Liver (tissue), 9 donors: ENCODE results near the gene DAPP1. TPM values are rescaled to one million over a fixed set of nuclear protein-coding genes. Genes with fewer than 3 reads are reported as not detected.

Experiments used
- DNase-seq: peaks from one replicate; pipeline ENCODE4 v3.0.0-alpha.2; 2017; ENCODE audit warnings: low spot score
- H3K27ac ChIP-seq, 2 donors: one replicate each; pipeline ENCODE4 v1.7.0; 2013; ENCODE audit warnings: inconsistent platforms in 2 of 2, low read length in 2 of 2, control low read depth in 1 of 2, low read depth in 1 of 2, mild to moderate bottlenecking in 1 of 2
- H3K27me3 ChIP-seq, 4 donors: one replicate each; pipeline versions ENCODE4 v1.6.1 to v1.7.0; 2013; ENCODE audit warnings: low read length in 3 of 4, inconsistent platforms in 1 of 4, mild to moderate bottlenecking in 1 of 4, moderate library complexity in 1 of 4; ENCODE audit not compliant: control insufficient read depth in 4 of 4, insufficient read depth in 4 of 4
- H3K36me3 ChIP-seq, 4 donors: one replicate each; pipeline versions ENCODE4 v1.6.1 to v1.7.0; 2013; ENCODE audit warnings: low read length in 3 of 4, mild to moderate bottlenecking in 3 of 4, low read depth in 1 of 4, moderate library complexity in 1 of 4; ENCODE audit not compliant: control insufficient read depth in 4 of 4, insufficient read depth in 3 of 4
- H3K4me1 ChIP-seq, 4 donors: one replicate each; pipeline versions ENCODE4 v1.6.1 to v1.7.0; 2013; ENCODE audit warnings: low read length in 3 of 4, mild to moderate bottlenecking in 3 of 4, moderate library complexity in 1 of 4; ENCODE audit not compliant: control insufficient read depth in 4 of 4, insufficient read depth in 4 of 4
- H3K4me3 ChIP-seq, 3 donors: one replicate each; pipeline versions ENCODE4 v1.6.1 to v1.7.0; 2013; ENCODE audit warnings: low read length in 3 of 3, control low read depth in 1 of 3, low read depth in 1 of 3, mild to moderate bottlenecking in 1 of 3
- H3K9ac ChIP-seq, 2 donors: one replicate each; pipeline ENCODE4 v1.7.0; 2013; ENCODE audit warnings: low read length in 2 of 2, mild to moderate bottlenecking in 2 of 2, moderate library complexity in 2 of 2, control low read depth in 1 of 2, low read depth in 1 of 2
- H3K9me3 ChIP-seq, 4 donors: one replicate each; pipeline versions ENCODE4 v1.6.1 to v1.7.0; 2013; ENCODE audit warnings: low read length in 3 of 4; ENCODE audit not compliant: control insufficient read depth in 4 of 4
- CTCF ChIP-seq: fragments of 150-350 bp; IDR thresholded peaks from 2 replicates; pipeline ENCODE4 v1.5.1; 2017; ENCODE audit warnings: improper control_type of control experiment, low read depth, low read length; ENCODE audit not compliant: missing input control
- EGR1 ChIP-seq, 2 donors: IDR thresholded peaks; 2 replicates each; pipeline ENCODE4 v1.6.1; 2016 to 2018; ENCODE audit warnings: antibody characterized with exemption in 2 of 2, low read depth in 2 of 2
- FOXA1 ChIP-seq: IDR thresholded peaks from 2 replicates; pipeline ENCODE4 v1.6.1; 2016; ENCODE audit warnings: antibody characterized with exemption
- FOXA2 ChIP-seq: IDR thresholded peaks from 2 replicates; pipeline ENCODE4 v1.6.1; 2016; ENCODE audit warnings: antibody characterized with exemption
- GABPA ChIP-seq, 2 donors: IDR thresholded peaks in 1 of 2; conservative IDR thresholded peaks in 1 of 2; 2 replicates each; pipeline ENCODE4 v1.6.1; 2016; ENCODE audit warnings: antibody characterized with exemption in 2 of 2, mild to moderate bottlenecking in 1 of 2, moderate library complexity in 1 of 2
- HNF4A ChIP-seq, 2 donors: conservative IDR thresholded peaks; 2 replicates each; pipeline ENCODE4 v1.6.1; 2016; ENCODE audit warnings: antibody characterized with exemption in 2 of 2, mild to moderate bottlenecking in 2 of 2
- HNF4G ChIP-seq: IDR thresholded peaks from 2 replicates; pipeline ENCODE4 v1.6.1; 2016; ENCODE audit warnings: antibody characterized with exemption
- JUND ChIP-seq, 2 donors: IDR thresholded peaks; 2 replicates each; pipeline ENCODE4 v1.6.1; 2016; ENCODE audit warnings: antibody characterized with exemption in 2 of 2
- NR2F2 ChIP-seq: IDR thresholded peaks from 2 replicates; pipeline ENCODE4 v1.6.1; 2016; ENCODE audit warnings: antibody characterized with exemption
- RAD21 ChIP-seq, 2 donors: IDR thresholded peaks; 2 replicates each; pipeline ENCODE4 v1.6.1; 2016; ENCODE audit warnings: antibody characterized with exemption in 2 of 2, mild to moderate bottlenecking in 2 of 2
- RXRA ChIP-seq, 2 donors: IDR thresholded peaks; 2 replicates each; pipeline ENCODE4 v1.6.1; 2017 to 2018; ENCODE audit warnings: antibody characterized with exemption in 2 of 2, mild to moderate bottlenecking in 1 of 2
- SP1 ChIP-seq: IDR thresholded peaks from 2 replicates; pipeline ENCODE4 v1.6.1; 2018; ENCODE audit warnings: antibody characterized with exemption, mild to moderate bottlenecking
- TAF1 ChIP-seq: conservative IDR thresholded peaks from 2 replicates; pipeline ENCODE4 v1.6.1; 2016; ENCODE audit warnings: antibody characterized with exemption, mild to moderate bottlenecking
- YY1 ChIP-seq: IDR thresholded peaks from 2 replicates; pipeline ENCODE4 v1.6.1; 2016; ENCODE audit warnings: antibody characterized with exemption, mild to moderate bottlenecking
- ZBTB33 ChIP-seq: IDR thresholded peaks from 2 replicates; pipeline ENCODE4 v1.6.1; 2016; ENCODE audit warnings: antibody characterized with exemption
- WGBS: extraction: QIAGEN DNeasy Blood & Tissue Kit; methylation state at CpG from one replicate; pipeline ENCODE4 v1.1.7; 2013; 5-methylcytosine and 5-hydroxymethylcytosine counted together
- polyA plus RNA-seq, 2 donors: library from polyadenylated mRNA; stranded (reverse) in 1 of 2; unstranded in 1 of 2; fragments of 200-250 nt in 1 of 2; fragments of >200 nt in 1 of 2; fragmentation: Nextera tagmentation in 1 of 2; extraction: Ambion mirVana in 1 of 2; gene quantifications; one replicate each; pipeline versions ENCODE4 v1.2.1 to v1.2.3, GENCODE V29; 2013 to 2015
- total RNA-seq, 2 donors: library from RNA; depleted of rRNA; stranded (reverse); fragments of >200 nt; gene quantifications; one replicate each; pipeline ENCODE4 v1.2.3, GENCODE V29; 2014
- TF ChIP-seq, protein P1 (sequence below): IDR thresholded peaks from 2 replicates; pipeline ENCODE4 v1.6.1; 2016; ENCODE audit warnings: antibody characterized with exemption
- TF ChIP-seq, protein P2 (sequence below): IDR thresholded peaks from 2 replicates; pipeline ENCODE4 v1.6.1; 2016; ENCODE audit warnings: antibody characterized with exemption, mild to moderate bottlenecking
- TF ChIP-seq, protein P3 (sequence below): IDR thresholded peaks from 2 replicates; pipeline ENCODE4 v1.6.1; 2016; ENCODE audit warnings: antibody characterized with exemption
- donor health status: healthy.
- donor health status: healthy.
- donor health status: healthy.
- donor health status: healthy.
- donor health status: healthy.

Gene DAPP1
- total and polyA plus RNA-seq, 4 donors, result 0.53 to 4.8 (median 0.91) TPM

DNA sequence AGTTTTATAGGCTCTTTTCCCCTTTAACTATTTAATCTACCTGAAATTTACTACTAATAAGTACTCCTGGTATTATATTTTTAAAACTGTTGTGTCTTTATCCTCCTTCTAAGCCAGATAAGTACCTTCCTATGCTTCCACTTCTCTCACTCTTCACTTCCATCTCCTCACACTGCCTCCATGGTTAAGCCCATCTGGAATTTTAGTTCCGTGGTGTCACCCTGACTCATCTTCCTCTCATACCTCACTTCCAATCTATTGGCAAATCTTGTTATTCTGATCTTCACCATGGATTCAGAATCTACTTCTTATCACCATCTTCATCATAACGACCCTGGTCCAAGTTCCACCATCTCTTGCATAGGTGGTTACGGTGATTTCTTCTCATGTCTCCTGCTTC lies 32.7 kb upstream of the DAPP1 start (continued):
- no peak for TF ChIP-seq ZBTB33
- no peak for TF ChIP-seq JUND (IDR thresholded peaks at IDR 0.05)
- TF ChIP-seq EGR1 (IDR thresholded peaks at IDR 0.05; ENCODE audit: low read depth in 2 of 2), result no peak

DNA sequence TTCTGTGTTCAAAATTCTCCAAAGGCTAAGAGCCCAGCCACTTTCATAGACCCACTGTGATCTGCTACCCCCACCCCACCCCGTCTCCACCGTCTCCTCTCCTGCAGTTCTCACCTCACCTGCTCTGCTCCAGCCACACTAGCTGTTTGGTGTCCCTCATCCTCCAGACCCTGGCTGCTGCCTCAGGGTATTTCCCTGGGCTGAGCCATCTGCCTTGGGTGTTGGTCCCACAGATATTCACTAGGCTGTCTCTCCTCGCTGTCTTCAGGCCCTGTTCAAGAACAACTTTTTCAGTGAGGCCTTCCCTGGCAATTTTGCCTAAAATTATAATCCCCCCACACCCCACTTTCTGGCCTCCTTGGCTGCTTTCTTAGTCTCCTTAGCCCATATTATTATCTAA lies 31.8 kb upstream of the DAPP1 start:
- H3K4me1 ChIP-seq, result no peaks in the 10 kb centered on the region
- no peaks in the 10 kb centered on the region for H3K27me3 ChIP-seq
- no peaks in the 10 kb centered on the region for H3K9me3 ChIP-seq
- no peak overlapping the region for H3K27ac ChIP-seq
- H3K4me3 ChIP-seq, result no peak overlapping the region
- H3K9ac ChIP-seq, result no peak overlapping the region
- TF ChIP-seq TAF1 (no peak), FOXA2 (no peak), ZBTB33 (no peak), JUND (IDR thresholded peaks at IDR 0.05) (no peak), RAD21 (IDR thresholded peaks at IDR 0.05) (no peak), FOXA1 (no peak), HNF4G (no peak), YY1 (no peak), GABPA (IDR thresholded peaks at IDR 0.05 in 1 of 2, conservative IDR thresholded peaks at IDR 0.05 in 1 of 2) (no peak), NR2F2 (no peak), SP1 (no peak), RXRA (IDR thresholded peaks at IDR 0.05) (no peak), CTCF (no peak), EGR1 (IDR thresholded peaks at IDR 0.05; ENCODE audit: low read depth in 2 of 2) (no peak), HNF4A (conservative IDR thresholded peaks at IDR 0.05) (no peak)
- TF ChIP-seq, protein P1, sequence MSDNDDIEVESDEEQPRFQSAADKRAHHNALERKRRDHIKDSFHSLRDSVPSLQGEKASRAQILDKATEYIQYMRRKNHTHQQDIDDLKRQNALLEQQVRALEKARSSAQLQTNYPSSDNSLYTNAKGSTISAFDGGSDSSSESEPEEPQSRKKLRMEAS, result no peak
- TF ChIP-seq, protein P2, sequence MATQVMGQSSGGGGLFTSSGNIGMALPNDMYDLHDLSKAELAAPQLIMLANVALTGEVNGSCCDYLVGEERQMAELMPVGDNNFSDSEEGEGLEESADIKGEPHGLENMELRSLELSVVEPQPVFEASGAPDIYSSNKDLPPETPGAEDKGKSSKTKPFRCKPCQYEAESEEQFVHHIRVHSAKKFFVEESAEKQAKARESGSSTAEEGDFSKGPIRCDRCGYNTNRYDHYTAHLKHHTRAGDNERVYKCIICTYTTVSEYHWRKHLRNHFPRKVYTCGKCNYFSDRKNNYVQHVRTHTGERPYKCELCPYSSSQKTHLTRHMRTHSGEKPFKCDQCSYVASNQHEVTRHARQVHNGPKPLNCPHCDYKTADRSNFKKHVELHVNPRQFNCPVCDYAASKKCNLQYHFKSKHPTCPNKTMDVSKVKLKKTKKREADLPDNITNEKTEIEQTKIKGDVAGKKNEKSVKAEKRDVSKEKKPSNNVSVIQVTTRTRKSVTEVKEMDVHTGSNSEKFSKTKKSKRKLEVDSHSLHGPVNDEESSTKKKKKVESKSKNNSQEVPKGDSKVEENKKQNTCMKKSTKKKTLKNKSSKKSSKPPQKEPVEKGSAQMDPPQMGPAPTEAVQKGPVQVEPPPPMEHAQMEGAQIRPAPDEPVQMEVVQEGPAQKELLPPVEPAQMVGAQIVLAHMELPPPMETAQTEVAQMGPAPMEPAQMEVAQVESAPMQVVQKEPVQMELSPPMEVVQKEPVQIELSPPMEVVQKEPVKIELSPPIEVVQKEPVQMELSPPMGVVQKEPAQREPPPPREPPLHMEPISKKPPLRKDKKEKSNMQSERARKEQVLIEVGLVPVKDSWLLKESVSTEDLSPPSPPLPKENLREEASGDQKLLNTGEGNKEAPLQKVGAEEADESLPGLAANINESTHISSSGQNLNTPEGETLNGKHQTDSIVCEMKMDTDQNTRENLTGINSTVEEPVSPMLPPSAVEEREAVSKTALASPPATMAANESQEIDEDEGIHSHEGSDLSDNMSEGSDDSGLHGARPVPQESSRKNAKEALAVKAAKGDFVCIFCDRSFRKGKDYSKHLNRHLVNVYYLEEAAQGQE, result no peak
- TF ChIP-seq, protein P3, sequence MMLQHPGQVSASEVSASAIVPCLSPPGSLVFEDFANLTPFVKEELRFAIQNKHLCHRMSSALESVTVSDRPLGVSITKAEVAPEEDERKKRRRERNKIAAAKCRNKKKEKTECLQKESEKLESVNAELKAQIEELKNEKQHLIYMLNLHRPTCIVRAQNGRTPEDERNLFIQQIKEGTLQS, result no peak
- WGBS, result 89% methylated on average over 3 of the region's 3 CpGs
- H3K36me3 ChIP-seq, result no peaks in the 10 kb centered on the region
- no peak for DNase-seq
